DMS53 (cell line): ENCODE measurements around the gene DGCR2.
"Not testable (repeated sequence)": the region's sequence is repeated elsewhere in the genome, so short reads cannot be mapped to it uniquely, and the experiment has no call there.

Source experiments
- DNase-seq: peaks from one replicate; lab custom pipeline; 2025; lab: John Stamatoyannopoulos, UW

The DGCR2 gene

DNA sequence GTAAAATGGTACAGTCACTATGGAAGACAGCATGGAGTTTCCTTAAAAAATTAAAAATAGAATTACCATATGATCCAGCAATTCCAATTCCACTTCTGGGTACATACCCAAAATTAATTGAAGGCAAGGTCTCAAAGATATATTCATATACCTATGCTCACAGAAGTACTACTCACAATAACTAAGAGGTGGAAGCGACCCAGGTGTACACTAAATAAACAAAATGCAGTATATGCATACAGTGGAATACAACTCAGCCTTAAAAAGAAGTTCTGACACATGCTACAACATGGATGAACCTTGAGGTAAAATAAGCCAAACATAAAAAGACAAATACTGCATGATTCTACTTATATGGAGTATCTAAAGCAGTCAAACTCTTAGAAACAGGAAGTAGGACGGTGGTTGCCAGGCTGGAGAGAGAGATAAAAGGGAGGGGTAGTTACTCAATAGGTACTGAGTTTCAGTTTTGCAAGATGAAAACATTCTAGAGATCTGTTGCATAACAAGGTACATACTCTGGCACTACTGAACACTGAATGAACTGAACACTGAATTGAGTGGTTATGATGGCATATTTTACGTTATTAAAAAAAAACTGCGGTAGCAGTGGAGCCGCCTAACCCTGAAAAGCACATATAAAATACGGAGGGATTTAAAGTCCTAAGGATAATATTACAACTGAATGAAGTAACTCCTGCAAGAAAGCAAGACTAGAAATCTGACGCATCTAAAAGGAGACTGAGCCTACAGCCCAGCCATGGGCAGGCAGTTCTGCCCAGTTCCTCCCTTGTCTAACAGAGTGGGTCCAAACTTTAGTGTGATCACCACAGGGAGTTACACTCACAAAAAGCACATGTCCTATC, 12.8 kb downstream of the DGCR2 start:
- peak; percentile 18 for DNase-seq

DNA sequence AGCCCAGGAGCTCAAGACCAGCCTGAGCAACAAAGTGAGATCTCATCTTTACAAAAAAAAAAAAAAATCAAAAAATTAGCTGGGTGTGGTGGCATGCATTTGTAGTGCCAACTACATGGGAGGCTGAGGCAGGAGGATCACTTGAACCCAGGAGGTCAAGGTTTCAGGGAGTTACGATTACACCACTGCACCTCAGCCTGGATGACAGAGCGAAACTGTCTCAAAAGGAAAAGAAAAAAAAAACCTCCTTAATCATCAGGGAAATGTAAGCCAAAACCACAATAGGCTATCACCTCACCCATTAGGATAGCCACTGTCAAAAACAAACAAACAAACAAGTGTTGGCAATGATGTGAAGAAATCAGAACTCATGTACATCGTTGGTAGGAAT, 13.4 kb downstream of the DGCR2 start:
- no peak for DNase-seq

DNA sequence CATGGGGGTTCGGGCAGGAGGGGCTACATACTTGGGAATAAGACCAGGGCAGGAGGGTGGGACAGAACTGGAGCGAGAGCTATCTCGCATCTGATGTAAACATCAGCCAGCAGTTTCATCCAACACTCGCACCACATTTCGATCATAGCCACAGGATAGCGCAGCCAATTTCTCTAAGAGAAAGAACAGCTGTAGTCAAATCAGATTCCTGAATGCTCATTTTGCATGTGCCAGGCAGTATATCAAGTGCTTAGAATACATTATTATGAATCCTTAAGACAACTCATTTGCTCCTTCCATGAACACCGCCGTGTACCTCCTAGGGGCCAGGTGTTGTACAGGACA, 14.5 kb downstream of the DGCR2 start:
- no peak for DNase-seq

DNA sequence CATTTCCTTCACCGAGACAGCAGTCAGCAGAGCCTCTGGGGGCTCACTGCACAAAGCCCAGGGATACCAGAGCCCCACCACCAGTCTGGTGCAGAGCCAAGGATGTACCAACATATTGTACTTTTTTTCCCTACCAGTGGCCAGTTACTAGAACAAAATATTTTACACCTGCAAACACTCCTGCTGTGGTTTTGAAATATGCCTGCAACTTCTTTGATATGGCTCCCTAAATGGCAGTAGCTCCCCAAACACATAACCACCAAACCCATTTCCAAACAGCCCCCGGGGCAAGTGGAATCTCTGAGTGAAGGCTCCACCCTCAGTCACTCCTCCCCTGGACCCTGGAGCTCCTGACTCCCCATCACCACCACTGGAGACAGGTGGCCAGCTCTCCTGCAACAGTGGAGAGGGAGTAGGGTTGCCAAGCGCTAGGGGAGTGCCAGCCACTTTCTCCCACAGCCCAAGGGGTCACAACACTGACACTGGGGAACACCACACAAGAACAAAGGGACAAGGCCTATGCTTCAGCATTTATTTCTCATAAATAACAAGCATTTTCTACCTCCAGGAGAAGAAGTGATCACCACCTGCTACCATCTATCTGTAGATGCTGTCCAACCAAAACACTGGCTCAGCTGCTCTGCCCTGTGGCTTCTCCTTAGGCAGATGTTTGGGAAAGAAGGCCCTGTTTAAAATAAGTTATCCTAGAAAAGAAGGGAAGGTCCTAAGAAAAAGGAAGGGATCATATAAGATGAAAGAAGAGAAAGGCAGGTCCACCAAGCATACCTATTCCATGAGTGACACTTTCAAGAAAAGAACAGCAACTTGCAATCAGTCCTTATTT, 15.1 kb downstream of the DGCR2 start:
- no peak for DNase-seq

DNA sequence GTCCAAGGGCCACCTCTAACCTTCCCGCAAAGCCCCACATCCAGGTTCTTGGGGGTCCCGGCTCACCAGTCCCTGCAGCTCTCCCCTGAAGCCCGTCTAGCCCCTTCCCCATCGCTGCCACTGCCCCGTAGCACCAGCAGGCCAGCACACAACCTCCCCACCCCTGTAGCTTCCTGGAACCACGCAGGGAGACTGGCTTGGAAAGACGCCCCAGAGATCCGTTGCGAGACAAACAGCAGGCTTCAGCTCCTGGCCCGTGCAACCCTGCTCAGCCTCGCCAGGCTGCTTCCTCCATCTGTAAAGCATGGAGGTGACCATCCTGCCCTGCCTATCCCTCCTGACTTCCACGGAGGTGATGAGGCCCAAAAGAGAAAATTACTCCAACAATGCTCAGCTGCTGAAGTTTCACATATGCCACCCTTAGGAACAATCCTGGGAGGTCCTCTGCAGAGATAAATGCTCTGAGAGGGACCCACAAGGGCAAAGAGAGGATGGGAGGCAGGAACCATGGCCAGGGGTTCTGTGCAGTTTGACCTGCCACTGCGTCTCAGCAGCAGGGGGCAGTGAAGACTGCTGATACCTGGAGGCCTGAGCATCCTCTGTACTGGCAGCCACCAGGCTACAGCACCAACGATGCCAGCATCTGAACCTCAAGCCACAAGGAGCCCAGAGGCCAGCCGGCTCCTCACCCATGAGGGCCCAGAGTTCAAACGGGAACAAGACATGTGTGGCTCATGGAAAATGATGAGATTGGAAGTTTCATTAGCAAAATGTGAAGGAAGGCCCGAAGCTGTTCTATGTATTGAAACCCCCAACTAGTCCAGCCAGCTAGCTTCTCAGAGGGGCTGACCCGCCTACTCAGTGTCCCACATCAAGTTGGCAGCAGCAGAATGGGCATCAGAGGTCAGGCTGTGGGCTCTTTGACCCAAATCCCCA, 16.1 kb downstream of the DGCR2 start:
- DNase-seq: peak; percentile 13

DNA sequence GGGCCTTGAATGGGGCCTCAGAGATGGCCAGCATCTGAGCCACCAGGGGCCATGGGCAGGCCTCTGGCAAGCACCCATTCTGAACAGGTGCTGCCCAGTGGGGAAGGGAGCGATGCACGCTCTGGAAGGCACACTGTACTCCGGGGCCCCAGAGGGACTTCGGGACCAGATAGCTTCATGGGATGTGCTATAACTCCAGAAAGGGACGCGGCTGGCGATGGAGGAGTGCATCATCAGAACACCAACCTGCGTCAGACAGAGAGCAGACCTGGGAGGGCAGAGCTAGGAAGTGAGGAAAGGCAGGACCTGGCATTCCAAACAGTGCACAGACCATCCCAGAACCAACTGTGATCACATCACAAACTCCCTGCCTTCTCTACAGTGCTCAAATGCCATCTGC, 16.8 kb downstream of the DGCR2 start:
- DNase-seq: no peak

DNA sequence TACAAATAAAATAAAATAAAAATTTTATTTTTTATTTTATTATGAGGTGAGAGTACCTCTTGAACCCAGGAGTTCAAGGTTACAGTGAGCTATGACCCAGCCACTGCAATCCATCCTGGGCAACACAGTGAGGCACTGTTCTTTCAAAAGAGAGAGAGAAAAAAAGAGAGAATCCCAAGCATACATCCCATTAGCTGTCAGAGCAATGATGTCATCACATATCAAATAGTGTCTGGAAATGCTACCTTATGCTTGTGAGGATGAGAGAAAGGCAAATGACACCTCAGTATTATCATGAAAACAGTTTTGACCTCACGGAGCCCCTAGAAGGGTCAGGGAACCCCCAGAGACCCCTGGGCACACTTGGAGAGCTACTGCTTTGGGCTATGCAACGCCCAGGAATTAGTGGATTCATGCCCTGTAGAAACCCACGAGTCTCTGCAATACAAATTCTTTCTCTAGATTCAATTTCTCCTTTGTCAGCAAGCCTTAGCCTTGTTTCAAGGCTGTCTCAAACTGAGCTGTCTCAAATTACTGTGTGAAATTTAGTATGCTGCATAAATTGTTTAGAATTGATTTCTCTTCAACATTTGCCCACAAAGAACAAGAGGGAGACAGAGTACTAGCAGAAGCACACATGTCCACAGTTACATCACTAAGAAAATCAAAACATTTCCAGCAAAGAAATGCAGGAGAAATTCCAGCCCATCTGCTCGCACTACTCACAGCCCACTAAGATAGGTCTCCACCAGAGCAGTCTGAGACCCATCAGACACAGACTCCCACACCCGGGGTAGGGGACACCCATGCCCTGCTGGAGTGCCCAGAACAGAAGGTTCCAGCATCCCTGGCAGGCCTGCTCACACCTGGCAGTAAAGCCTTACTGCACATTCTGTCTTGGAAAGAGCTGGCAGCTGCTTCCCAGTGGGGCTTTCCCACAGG, 18.1 kb downstream of the DGCR2 start:
- peak; percentile 31 for DNase-seq

DNA sequence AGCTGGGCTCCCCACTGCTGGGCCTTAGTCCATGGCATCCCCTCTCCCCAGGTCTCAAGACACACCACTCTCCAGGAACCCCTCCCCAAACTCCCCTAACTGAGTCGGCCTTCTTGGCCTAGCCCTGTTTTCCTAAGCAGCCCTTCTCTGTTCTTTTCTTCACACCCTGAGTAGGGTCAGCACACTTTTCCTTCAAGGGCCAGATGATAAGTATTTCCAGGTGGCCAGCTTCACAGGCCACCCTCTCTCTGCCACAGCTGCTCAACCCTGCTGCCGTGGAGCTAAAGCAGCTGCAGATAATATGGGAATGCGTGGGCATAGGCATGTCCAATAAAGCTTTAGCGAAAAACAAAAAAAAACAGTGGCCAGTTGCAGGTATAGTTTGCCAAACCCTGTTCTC, 24.1 kb downstream of the DGCR2 start:
- DNase-seq: peak; percentile 18

DNA sequence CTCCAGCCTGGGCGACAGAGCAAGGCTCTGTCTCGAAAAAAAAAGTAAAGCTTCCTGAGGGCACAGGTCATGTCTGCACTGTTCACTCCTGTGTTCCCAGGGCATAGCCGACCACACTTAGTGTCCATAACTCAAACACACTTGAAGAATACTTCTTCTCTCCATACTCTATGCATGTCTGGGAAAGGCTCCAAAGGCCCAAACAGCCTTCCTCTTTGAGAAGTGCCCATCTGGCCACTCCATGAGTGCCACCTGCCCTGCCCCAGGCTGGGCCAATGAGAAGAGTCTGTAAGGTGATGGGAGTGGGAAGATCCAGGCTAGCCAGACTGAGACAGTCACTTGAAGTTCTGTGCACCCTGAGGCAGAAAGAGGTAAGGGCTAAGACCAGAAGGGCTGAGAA, 24.7 kb downstream of the DGCR2 start:
- DNase-seq: peak; percentile 14

DNA sequence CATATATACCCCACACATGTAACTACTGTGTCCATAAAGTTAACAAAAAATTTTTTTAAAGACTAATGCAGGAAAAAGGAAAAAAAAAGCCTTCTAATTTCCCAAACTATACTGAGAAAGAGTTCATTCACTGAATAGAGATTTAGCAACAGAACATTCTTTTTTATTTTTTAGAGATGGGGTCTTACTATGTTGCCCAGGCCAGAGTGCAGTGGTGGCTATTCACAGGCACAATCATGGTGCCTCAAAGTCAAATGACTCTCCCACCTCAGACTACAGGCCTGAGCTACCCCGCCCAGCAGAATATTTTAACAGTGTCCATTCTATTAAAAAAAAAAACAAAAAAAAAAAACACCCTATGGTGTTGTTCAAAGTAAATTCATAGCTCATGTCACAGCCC, 25.7 kb downstream of the DGCR2 start:
- no peak for DNase-seq

DNA sequence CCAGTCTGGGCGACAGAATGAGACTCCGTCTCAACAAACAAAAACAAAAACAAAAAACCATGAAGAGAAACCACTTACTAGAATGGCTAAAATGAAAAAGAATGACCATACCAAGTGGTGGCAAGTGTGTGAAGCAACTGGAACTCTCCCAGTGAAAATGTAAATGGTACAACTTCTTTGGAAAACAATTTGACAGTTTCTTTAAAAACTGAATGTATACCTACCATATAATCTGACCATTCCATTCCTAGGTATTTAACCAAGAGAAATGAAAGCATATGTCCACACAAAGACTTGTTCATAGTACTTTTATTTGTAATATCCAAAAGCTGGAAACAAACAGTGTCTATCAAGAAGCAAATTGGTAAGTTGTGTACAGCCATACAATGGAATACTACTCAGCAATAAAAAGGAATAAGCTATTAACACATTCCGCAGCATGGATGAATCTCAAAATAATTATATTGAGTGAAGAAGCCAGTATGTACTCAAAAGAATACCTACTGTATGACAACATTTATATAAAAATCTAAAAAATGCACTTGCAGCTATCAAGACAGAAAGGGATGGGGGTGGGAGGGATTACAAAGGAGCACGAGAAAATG, 27.7 kb downstream of the DGCR2 start:
- DNase-seq: no peak

DNA sequence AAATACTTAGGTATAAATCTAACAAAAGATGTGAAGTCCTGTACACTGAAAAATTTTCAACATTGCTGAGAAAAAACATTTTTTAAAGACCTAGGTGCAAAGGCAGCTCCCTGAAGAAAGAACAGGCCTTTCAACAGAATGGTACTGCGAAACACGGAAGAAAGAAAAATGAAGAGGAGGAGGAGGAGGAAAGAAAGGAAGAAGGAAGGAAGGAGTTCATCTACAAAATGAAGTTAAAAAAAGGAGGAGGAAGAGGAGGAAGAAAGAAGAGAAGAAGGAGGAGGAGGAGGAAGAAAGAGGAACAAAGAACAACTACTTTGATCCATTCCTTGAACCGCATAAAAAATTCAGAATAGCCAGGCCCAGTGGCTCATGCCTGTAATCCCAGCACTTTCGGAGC, 29.5 kb downstream of the DGCR2 start:
- DNase-seq: no peak

DNA sequence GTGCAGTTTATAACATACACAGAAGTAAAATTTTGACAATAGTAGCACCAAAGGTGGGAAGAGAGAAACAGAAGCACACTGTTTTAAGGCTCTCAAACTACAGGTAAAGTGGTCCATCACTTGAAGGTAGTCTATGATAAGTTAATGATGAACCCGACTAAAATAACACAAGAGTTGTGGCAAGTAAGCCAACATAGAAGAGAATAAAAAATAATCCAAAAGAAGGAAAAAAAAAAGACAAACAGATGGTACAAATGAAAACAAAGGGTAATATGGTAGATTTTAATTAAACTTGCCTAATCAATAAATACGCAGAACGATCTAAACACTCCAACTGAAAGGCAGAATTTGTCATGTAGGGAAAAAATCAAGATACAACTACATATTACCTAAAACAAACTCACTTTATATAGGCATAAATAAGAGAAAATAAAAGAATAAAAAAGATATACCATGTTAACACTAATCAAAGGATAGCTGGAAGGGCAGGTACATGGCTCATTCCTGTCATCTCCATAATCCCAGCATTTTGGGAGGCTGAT, 31.6 kb downstream of the DGCR2 start:
- no peak for DNase-seq

DNA sequence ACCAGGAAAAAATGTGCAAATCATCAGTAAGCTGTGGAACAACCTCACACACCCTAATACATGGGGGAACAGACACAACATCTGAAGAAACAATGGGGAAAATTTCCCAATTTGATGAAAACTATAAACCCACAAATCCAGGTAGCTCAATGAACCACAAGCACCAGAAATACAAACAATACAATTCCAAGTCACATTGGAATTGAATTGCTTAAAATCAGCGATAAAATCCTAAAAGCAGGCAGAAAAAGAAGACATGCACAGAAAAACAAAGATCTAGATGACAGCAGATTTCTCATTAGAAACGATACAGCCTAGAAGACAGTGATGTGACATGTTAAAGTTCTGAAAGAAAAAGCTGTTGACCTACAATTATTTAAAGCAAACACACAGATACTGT, 32.0 kb downstream of the DGCR2 start:
- no peak for DNase-seq

DNA sequence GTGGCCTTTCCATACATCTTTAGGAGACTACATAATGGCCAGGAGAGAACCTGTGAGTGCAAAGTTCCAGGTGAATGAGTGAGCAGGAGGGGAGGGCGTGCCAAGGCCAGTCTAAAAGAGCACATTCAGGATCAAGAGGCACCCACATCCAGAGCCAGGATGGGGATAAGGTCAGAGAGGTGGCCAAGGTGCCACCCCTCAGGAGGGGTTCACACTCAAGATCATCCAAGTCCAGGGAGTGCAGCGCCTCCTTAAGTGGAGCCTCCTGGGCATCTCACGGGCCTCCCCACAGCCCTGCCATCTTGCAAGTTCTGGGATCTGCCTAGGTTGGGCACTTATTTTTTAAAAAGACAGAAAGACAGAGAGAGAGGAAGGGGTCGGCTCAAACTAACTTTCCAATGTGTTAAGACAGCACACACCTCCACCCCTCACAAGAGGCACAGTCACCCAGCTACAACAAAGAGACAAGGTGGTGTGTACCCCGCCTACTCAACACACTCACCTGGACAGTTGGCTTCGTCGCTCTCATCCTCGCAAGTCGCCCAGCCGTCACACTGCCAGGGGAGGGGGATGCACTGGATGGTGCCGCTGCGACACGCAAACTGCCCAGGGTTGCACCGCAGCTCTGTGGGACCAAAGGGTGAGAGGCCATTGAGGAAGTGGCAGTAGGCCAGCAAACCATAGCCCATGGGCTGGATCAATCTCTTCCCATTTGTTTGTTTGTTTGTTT, 33.2 kb downstream of the DGCR2 start:
- no peak for DNase-seq

DNA sequence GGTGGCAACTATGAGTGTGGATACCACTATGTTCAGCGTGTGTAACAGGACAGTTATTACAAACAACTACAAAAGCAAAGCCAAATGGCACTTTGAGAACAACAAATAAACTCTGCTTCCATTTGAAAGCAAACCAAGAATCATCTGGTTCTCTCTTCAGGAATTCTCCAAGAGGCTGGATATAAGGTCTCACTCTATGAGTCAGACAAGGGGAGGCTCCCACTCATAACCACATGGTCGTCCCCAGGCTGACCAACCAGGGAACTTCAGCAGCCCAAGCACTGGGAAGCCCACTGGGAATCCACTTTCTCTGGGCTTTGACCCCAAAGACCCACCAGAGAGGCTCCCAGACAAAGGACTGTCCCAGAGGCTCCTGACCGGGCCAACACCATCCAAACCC, 35.3 kb downstream of the DGCR2 start:
- no peak for DNase-seq

DNA sequence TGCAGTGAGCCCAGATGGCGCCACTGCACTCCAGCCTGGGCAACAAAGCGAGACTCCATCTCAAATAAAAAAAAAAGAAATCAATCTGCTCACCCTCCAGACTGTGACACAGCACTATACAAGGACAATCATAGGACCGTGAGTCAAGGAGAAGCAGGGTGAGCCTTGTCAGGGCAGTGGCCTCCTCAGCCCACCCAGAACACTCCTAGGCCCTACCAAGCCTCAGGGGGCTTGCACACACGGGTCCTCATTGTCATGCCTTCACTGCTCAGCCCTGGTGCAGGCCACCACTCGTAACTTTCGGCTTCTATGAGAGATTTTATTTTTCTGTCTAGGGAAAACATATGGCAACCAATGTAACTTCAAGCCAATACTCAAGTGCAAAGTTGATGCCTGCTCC, 35.8 kb downstream of the DGCR2 start:
- no peak for DNase-seq

DNA sequence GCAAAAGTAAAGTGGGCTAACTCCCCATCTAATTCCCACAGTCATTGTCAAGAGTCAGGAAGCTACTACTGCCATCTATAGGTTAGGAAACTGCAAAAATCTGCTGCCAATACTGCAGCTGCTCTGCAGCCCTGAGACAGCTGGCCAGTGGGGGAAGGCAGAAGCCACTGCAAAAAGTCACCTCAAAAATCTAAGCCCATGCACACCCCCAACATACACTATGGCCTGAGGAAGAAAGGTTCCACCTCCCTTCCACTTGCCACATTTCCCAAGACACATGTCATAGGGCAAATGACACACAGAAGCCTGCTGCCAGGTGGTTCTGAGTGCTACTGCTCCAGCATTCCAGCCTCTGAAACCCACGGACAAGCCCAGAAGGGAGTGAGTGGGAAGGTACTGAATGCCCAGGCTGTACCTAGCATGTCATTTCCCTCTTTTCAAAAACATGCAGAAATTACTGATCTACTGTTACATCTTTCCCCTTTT, 36.9 kb downstream of the DGCR2 start:
- peak; percentile 36 for DNase-seq

DNA sequence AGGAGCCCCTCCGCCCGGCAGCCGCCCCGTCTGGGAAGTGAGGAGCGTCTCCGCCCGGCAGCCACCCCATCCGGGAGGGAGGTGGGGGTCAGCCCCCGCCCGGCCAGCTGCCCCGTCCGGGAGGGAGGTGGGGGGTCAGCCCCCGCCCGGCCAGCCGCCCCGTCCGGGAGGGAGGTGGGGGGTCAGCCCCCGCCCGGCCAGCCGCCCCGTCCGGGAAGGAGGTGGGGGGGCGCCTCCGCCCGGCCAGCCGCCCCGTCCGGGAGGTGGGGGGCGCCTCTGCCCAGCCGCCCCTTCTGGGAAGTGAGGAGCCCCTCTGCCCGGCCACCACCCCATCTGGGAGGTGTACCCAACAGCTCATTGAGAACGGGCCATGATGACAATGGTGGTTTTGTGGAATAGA, 37.6 kb downstream of the DGCR2 start:
- not testable (repeated sequence) for DNase-seq

DNA sequence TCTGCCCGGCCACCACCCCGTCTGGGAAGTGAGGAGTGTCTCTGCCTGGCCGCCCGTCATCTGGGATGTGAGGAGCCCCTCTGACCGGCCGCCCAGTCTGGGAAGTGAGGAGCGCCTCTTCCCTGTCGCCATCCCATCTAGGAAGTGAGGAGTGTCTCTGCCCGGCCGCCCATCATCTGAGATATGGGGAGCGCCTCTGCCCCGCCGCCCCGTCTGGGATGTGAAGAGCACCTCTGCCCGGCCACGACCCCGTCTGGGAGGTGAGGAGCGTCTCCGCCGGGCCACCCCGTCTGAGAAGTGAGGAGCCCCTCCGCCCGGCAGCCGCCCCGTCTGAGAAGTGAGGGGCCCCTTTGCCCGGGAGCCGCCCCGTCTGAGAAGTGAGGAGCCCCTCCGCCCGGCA, 38.1 kb downstream of the DGCR2 start:
- DNase-seq: not testable (repeated sequence)
